PC-3 (cell line): ENCODE results near the gene MRPS18B.

Experiments used
- CTCF ChIP-seq: fragments of 300-600 bp; sonication (generic); conservative IDR thresholded peaks from 2 replicates; pipeline ENCODE4 v1.5.1; 2017; ENCODE audit warnings: antibody characterized with exemption, low read depth, mild to moderate bottlenecking, low read length
- EZH2 ChIP-seq: fragments of 300-600 bp; sonication (generic); IDR thresholded peaks from one replicate; pipeline ENCODE4 v1.6.1; 2017; ENCODE audit warnings: antibody characterized with exemption, mild to moderate bottlenecking, low read length; ENCODE audit not compliant: unreplicated experiment

- TF ChIP-seq EZH2 (no peak), CTCF (no peak)
Observed at GRCh38 chr6:30626484-30627366, 9.1 kb downstream of the MRPS18B start, which contains the start of gene ATAT1.
